ENCODE data around the gene CDC40.

DNA sequence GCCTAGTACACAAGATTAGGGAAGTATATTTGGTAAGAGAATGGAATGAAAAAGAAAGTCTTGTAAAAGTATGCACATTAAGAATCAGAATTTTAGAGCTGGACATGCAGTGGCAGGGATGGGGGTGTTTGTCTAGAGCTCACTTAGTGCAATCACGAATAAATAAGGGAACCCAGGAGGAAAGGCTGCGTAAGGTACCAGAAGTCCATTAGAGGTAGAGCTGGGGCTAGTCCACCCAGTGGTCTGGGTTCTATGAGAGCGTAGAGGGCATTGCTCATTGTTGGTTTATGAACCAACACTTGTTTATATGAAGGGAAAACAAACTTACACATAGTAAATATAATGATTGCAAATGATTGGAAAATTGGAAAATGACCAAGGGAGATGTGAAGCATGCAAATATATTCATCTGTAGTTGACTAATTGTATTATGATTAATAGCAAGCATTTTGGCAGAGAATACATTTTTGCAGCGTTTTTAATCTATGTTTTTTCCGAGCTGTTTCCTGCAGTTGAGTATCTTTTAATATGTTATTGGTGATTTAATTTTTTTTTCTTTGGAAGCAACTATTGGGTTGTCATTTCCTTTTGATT lies 3.2 kb downstream of the CDC40 start:
- TF ChIP-seq CBX3 (IDR thresholded peaks at IDR 0.05; ENCODE audit: borderline replicate concordance, low read depth) = no peak
- TF ChIP-seq RFX5 (IDR thresholded peaks at IDR 0.05; ENCODE audit: low read depth, low read length) = no peak
- no peak for TF ChIP-seq EGR1 (IDR thresholded peaks at IDR 0.05; ENCODE audit: borderline replicate concordance in 1 of 2, low read depth in 2 of 2, low read length in 2 of 2)
- no peak for TF ChIP-seq SMC3 (IDR thresholded peaks at IDR 0.05; ENCODE audit: borderline replicate concordance, low read length)
- no peak for TF ChIP-seq TBL1XR1 (IDR thresholded peaks at IDR 0.05; ENCODE audit: low read depth, low read length)
- no peak for TF ChIP-seq BHLHE40 (IDR thresholded peaks at IDR 0.05; ENCODE audit: borderline replicate concordance in 1 of 2, low read depth in 2 of 2, low read length in 1 of 2)
- TF ChIP-seq EZH2 (IDR thresholded peaks at IDR 0.05; ENCODE audit: borderline replicate concordance, control insufficient read depth, low read depth, low read length) = no peak
- TF ChIP-seq, protein P1, sequence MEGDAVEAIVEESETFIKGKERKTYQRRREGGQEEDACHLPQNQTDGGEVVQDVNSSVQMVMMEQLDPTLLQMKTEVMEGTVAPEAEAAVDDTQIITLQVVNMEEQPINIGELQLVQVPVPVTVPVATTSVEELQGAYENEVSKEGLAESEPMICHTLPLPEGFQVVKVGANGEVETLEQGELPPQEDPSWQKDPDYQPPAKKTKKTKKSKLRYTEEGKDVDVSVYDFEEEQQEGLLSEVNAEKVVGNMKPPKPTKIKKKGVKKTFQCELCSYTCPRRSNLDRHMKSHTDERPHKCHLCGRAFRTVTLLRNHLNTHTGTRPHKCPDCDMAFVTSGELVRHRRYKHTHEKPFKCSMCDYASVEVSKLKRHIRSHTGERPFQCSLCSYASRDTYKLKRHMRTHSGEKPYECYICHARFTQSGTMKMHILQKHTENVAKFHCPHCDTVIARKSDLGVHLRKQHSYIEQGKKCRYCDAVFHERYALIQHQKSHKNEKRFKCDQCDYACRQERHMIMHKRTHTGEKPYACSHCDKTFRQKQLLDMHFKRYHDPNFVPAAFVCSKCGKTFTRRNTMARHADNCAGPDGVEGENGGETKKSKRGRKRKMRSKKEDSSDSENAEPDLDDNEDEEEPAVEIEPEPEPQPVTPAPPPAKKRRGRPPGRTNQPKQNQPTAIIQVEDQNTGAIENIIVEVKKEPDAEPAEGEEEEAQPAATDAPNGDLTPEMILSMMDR (IDR thresholded peaks at IDR 0.05 in 2 of 3, conservative IDR thresholded peaks at IDR 0.05 in 1 of 3; ENCODE audit: control insufficient read depth in 2 of 3, extremely low read depth in 1 of 3, insufficient read depth in 1 of 3, low read depth in 3 of 3, low read length in 3 of 3) = no peak
- no peak for TF ChIP-seq RAD21 (IDR thresholded peaks at IDR 0.05; ENCODE audit: insufficient read depth, low read depth, low read length)
